AG09319 (cell line): ENCODE results near the gene NCOR1.

ENCODE experiments used
- DNase-seq: peaks from one replicate; pipeline ENCODE4 v3.0.0-alpha.2; 2010; ENCODE audit warnings: low read depth; ENCODE audit errors: extremely low read depth
- CTCF ChIP-seq: IDR thresholded peaks from 2 replicates; pipeline ENCODE4 v1.5.1; 2011; ENCODE audit warnings: low read depth, mild to moderate bottlenecking, inconsistent platforms, low read length, moderate library complexity

The NCOR1 gene

GRCh38 chr17:16052486-16052885 lies 162.8 kb downstream of the NCOR1 start:
- no peak for TF ChIP-seq CTCF
- no peak for DNase-seq

DNA sequence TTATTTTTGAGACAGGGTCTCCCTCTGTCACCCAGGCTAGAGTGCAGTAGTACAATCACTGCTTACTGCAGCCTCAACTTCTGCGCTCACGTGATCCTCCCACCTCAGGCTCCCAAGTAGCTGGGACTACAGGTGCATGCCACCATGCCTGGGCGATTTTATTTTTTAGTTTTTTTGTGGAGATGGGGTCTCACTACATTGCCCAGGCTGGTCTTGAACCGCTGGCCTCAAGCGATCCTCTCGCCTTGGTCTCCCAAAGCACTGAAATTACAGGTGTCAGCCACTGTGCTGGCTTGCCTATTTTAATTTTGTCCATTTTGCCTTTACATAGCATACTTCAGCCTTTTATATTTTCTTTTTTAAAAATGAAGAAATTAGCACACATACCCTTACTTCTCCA lies 164.5 kb downstream of the NCOR1 start:
- TF ChIP-seq CTCF: no peak
- DNase-seq: no peak

- no peak for DNase-seq
- TF ChIP-seq CTCF: no peak
These were observed 166.4 kb downstream of the NCOR1 start for GRCh38 chr17:16048811-16049449.

DNA sequence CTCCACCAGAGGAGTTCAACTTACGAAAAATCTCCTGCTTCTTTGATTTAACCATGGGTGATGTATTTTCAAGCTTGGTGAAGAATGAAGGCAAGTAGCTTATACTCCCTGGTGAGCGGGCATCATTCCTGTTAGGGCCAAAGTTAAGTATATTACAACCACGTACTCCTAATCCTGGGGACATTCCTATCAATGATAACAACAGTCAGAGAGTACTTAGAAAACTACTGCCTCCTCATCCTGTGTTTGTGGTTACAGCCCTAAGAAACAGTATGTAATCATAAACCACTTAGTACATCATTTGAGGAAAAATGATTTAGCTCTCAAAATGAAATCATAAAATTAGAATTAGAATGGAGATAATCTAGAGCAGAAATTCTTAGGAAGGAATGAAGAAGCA lies 168.4 kb downstream of the NCOR1 start:
- no peak for TF ChIP-seq CTCF
- DNase-seq: no peak

DNA sequence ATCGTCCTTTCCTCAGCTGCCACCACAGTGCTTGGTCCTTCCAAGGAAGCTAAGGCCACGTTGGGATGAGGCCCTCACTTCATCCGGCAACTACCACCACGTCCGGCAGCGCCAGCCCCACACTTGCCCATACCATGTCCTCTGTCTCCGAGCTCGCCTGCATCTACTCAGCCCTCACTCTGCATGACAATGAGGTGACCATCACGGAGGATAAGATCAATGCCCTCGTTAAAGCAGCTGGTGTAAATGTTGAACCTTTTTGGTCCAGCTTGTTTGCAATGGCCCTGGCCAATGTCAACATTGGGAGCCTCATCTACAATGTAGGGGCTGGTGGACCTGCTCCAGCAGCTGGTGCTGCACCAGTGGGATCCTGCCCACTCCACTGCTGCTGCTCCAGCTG lies 170.8 kb downstream of the NCOR1 start:
- DNase-seq: no peak
- TF ChIP-seq CTCF: no peak

GRCh38 chr17:16040710-16041251 lies 174.6 kb downstream of the NCOR1 start:
- TF ChIP-seq CTCF: no peak

DNA sequence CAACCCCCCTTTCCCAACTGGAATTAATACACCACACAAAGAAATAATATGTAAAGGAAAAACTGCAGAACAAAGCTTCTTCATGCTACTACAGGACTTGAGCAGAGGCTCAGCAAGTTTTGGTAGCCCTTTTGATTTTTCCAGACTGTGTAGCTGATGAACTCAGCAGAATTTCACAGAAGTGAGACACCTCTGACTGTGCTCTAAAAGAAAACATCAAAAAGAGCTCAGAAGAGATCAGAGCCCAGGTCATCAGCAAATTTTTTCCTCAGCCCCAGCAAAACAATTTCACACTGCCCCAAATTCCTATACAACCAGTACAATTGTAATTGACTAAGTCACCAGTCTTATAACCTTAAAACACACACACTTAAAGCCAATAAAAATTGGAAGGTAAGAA lies 177.7 kb downstream of the NCOR1 start:
- DNase-seq: no peak

More at GRCh38 chr17:16040710-16041251, 174.6 kb downstream of the NCOR1 start:
- peak; percentile 35 for DNase-seq

More for the DNA sequence above, 177.7 kb downstream of the NCOR1 start:
- no peak for TF ChIP-seq CTCF
